ENCODE results near the gene ARHGAP22. TPM values are rescaled to one million over a fixed set of nuclear protein-coding genes. Genes with fewer than 3 reads are reported as not detected.

ARHGAP22 gene
- total RNA-seq, 1 donor from 2014 or later, result 19.7 TPM

DNA sequence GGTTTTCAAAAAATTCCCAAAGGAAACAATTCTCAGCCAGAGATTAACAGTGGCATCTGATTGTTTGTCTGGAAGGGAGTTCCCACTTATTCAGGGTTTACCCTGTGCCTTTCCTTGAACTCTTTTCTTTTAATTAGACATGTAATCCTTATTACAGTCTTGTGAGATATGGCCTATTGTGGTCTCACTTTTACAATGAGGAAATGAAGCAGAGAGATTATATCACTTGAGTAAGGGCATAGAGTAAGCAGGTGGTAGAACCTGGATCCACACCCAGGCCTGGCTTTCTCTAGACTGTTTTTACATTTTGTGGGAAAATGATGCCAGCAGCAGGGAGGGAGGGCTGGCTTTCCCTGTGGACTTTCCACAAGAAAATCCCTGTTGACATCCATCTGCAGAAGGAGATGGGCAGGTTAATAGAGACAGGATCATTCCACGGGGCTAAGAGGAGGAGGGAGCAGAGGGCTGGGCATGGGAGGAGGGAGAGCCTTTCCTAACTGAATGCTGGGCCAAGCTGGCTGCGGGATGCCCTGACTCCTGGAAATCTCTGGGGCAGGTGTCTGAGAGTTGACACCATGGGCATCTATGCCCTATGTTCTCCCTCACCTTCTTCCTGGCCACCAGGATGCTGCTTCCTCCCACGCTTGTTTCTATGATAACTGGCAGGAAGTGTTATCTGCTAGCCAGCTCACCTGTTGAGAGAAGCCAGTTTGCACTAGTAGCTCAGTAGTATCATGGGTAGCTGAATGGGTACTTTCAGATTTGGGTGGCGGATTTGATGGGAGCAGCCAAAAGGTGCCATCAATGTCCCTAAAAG is 28.7 kb upstream of the ARHGAP22 start:
- DNase-seq (ENCODE audit: low read depth), result no peak

GRCh38 chr10:48632166-48632565 is 27.3 kb upstream of the ARHGAP22 start:
- DNase-seq (ENCODE audit: low read depth), result no peak

DNA sequence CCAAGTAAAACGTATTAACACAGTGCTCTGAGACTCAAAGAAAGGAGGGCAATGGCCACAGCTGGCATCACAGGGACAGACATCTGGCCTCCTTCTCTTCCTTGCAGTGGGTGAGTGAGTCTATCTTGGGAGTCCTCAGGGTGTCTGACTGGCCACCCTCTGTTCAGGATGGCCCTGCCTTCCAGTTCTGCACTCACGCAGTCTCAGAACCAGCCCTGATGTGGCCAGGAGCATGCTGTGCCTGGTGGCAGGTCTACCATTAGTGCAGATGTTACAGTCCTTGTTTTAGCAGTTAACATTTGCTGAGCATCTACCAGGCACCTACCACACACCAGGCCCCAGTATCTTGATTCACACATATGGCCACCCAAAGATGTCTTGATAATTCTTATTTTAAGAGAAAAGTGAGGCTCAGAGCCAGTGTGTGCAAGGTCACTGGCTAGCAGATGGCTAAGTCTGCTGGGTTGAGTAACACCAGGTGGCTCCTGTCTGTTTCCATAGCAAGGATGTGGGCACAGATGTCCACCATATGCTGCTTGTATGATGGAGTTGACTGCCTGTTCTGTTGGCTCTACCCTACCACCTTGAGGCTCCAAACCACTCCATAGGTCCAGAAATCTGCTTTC is 23.2 kb upstream of the ARHGAP22 start:
- no peak for DNase-seq (ENCODE audit: low read depth)

DNA sequence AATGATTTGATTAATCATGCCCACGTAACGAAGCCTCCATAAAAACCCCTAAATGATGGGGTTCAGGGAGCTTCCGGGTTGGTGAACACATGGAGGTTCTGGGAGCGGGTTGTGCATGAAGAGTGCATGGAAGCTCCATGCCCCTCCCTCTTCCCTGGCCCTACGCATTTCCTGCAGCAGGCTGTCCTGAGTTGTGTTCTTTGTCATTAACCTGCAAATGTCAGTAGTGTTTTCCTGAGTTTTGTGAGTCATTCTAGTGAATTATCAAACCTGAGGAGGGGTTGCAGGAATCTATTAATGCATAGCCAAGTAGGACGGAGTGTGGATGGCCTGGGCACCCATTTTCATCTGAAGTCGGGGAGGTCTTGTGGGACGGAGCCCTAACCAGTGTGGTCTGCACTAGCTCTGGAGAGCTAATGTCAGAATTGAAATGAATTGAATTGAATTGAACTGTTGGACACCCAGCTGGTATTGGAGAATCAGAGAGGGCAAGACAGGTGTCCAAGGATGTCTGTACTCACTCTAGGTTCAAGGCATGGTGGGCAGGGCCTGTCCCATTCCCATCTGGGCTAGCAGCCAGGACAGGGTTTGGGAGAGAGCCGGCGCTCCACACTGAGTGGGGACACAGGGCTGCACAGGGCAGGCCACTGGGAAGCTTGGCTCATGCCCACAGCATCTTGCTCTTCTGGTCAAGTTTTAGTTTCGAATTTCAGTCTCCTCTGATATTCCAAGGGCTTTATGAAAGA is 22.3 kb upstream of the ARHGAP22 start:
- peak; percentile 87 for DNase-seq (ENCODE audit: low read depth)

GRCh38 chr10:48626447-48626846 is 21.6 kb upstream of the ARHGAP22 start:
- no peak for DNase-seq (ENCODE audit: low read depth)

GRCh38 chr10:48625826-48626134 is 20.9 kb upstream of the ARHGAP22 start:
- DNase-seq (ENCODE audit: low read depth), result no peak

- peak; percentile 89 for DNase-seq (ENCODE audit: low read depth)
Observed at GRCh38 chr10:48623607-48624132, 18.8 kb upstream of the ARHGAP22 start.

DNA sequence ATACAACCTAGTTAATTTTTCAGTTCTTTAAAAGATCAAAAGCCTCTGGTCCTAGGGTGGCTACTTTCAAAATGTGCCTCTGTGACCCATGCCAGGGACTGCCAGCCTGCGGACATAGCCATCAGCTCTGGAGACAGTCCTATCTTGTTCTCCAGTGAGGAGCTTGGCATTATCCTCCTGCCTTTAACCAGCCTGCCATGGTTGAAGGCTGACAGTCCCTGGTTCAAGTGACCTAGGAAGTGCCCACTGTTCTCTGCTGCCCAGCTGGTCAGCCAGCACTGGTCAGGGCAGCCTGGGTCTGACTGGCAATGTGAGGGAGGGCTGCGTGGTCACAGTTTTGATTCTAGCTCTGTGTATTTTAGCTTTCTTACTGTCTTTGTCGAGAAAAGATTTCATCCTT is 18.1 kb upstream of the ARHGAP22 start:
- no peak for DNase-seq (ENCODE audit: low read depth)

DNA sequence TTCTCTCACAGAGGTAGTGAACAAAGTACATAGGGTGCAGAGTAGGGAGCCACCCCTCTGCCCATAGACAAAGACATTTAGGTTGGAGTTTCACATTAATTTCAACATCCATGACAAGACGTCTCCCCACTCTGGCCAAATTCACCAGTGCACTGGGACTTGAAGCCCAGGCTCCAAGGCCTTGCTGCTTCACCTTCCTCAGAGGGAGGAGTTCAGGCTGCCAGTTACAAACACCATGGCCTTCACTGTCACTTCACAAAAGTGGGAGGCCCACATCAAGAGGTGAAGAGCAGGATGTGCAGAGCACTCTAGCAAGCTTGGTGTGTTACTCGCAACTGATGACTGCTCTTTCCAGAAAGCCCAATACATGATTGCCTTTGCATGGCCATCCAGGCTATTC is 15.8 kb upstream of the ARHGAP22 start:
- no peak for DNase-seq (ENCODE audit: low read depth)

GRCh38 chr10:48616436-48616835 is 11.6 kb upstream of the ARHGAP22 start:
- no peak for DNase-seq (ENCODE audit: low read depth)

DNA sequence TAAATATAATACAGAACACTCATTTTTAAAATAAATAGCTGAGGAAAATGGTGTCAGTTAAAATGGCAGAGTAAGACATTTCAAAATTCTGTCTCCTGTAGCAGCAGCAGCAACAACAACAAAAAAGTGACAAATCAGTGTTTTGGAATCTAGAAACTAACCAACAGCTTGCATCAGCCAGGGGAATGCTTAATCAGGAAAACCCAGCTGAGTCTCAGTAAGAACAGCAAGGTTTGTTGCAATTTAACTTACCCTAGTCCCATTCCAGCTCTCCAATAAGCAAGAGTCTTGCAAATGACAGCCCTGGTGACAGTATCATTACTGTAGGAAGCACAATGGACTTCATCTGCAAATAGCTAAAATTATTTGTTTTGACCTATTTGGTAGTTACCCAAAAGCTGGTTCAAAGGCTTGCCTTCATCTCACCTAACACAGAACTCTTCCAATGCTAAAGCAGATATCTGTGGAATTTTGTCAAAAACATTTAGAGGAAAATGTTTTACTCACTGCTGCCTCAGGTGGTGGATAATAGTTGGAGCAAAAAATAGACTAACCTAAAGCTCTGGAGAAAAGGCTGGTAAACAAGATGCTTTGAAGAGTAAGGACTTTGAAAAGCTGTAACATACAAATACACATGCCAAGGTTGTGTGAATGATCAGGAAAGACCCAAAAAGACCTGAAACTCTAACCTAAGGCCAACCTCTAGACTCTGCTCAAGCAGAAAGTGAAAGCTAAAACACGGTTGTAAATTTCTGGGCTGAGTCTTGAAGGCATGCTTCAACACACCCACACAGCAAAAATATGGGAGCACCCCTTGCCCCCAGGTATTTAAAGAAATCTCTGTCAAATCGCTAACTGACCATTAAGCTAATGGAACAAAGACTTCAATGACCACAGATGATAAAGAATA is 9.9 kb upstream of the ARHGAP22 start:
- DNase-seq (ENCODE audit: low read depth), result peak; percentile 91

DNA sequence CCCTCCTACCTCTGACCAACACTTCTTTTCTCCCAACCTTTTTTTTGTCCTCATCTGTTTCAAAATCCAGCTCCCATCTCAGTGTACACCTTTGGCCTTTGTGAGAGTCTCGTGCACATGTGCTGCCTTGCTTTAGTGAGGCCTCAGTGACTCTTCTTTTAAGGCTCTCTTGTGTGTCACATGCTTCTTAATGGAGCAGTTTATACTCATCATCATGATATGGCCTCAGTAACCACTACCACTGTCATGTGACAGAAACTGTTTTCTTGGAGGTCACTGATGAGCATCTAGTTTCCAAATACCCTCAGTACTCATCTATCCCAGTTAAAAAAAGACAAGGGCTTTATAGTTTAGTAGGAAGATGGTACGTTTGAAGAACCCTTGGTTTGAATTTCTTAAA is 8.1 kb upstream of the ARHGAP22 start:
- DNase-seq (ENCODE audit: low read depth), result no peak

DNA sequence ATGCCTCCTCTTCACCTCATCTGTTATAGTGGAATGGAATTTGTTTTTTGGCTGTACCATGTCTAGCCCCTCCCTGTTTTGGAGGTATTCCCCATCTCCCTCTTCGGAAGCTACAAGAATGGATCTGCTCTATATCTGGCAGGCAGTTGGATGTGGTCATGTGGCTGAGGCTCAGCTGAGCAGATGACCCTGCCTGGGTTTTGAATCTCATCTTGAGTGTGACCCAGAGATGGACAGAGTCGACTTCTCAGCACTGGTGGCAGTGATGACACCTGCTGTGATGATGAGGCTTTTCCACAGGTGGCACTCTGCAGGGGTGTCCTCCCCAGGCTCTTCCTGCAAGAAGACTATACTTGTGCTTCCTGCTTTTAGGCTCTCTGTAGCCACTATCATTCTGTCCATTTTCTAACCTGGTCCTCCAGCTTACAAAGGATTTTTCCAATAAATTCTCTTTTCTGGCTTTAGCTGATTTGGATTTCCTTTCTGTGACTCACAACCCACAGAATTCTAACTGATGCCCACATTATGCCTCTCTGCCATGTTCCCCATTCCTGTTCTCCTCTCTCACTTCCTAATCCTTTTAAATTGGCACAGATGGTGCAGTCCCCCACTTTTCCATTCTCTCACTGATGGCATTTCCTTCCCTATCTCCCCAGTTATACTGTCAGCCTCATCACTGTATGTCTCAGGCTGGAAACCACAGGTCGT is 7.5 kb upstream of the ARHGAP22 start:
- peak; percentile 58 for DNase-seq (ENCODE audit: low read depth)

DNA sequence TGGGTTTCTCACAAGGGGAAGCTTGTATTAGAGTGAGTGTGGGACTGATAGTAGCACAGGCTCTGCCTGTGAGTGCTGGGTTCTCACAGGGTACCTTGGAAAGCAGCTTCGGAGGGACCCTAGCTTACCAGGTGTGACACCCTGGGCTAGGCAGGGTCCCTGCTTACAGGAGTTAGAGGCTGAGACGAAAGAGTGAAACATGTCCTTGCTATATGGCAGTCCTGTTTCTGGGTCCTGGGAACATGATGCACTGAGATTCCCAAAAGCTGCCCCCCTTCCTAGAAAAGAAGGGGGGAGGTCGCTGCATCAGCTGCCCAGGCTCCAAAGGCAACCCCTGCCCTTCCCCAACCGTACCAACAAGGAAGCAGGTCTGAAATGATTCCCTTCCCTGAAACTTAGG is 6.3 kb upstream of the ARHGAP22 start:
- DNase-seq (ENCODE audit: low read depth), result no peak

DNA sequence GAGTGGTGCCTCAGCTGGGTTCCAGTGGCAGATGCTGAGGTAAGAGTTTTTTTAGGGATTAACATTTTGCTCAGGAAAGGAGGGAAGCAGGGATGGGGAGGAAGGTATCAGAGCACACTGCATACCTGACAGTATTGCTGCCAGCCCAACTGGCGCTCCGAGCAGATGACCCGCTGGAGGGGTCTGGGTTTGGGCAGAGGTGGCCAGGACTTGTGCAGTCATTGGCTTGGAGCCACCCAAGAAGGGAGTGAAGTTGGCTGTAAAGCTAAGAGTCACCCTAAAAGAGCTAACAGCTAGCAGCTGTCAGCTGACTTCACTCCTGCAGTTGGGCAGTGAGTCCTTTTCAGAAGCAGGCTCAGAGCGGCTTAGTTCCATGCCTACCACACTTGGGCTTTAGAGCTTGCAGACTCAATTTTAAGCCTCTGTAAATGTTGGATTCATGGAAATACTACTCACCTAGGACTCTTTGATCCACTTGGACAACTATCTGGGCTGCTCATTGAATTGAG is 5.8 kb upstream of the ARHGAP22 start:
- no peak for DNase-seq (ENCODE audit: low read depth)

GRCh38 chr10:48609899-48610584 is 5.2 kb upstream of the ARHGAP22 start:
- DNase-seq (ENCODE audit: low read depth), result peak; percentile 69

GRCh38 chr10:48609441-48609840 is 4.6 kb upstream of the ARHGAP22 start:
- DNase-seq (ENCODE audit: low read depth), result no peak

GRCh38 chr10:48608976-48609375 is 4.1 kb upstream of the ARHGAP22 start:
- DNase-seq (ENCODE audit: low read depth), result peak; percentile 60

DNA sequence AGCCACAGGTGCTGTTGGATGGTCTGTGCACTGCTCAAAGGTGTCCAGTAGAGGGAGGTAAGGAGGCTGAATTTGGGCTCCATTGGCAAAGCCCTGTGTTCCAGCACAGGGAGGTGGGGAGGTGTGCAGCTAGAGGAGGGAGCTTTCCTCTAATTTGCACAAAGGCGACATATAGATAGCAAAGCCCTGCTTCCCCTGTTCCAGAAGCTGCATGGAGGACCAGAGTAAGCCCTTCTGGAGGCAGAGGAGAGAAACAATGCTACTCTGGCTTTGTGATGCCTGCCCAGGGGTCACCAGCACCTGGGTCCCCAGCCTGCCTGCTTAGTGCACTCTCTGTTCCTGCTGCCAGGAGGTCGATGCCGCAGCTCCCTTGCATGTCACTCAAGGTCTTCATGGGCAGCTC is 3.4 kb upstream of the ARHGAP22 start:
- DNase-seq (ENCODE audit: low read depth), result peak; percentile 48

Data from renal cortical epithelial cell (primary cell).